ENCODE results near the gene TOMM70. TPM values are rescaled to one million over a fixed set of nuclear protein-coding genes. Genes with fewer than 3 reads are reported as not detected.

Gene TOMM70
- total RNA-seq, 3 donors from 2014 or later, result 37.4 to 50.4 (median 44.2) TPM

GRCh38 chr3:100402256-100402655 lies 1.4 kb upstream of the TOMM70 start:
- intact Hi-C loops (cut with DNase I, micrococcal nuclease), result no loop called here
- no peak for DNase-seq

DNA sequence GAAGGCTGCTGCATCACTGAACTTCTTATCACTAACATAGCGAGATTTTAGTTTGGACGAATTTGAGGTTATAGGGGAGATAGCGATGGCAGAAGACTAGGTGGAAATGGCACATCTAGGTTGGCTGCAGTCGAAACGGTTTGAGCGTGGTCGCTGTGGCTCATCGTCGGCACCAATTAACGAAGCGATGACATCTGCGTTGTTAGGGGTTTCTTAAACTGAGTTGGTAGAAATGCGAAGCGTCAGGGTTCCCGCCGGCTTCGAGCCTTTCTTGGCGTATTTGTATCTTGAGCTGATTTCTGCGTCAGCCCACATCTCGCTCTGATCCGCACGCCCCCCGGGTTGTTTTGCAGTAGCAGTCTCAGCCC lies 769 bp upstream of the TOMM70 start:
- ATAC-seq, result peak; percentile 5
- H3K9me3 ChIP-seq, result no peaks in the 10 kb centered on the region
- no peaks in the 10 kb centered on the region for H3K36me3 ChIP-seq (ENCODE audit: low read depth)
- DNase-seq, result peak; percentile 53 to 60 (median 59)
- H3K4me3 ChIP-seq, result peak overlapping the region; percentile 82
- intact Hi-C loops (cut with DNase I, micrococcal nuclease), result no loop called here
- TF ChIP-seq CTCF (IDR thresholded peaks at IDR 0.05), result no peak
- peaks cover 32% of the 10 kb centered on the region for H3K4me1 ChIP-seq (ENCODE audit: low read depth)

More at GRCh38 chr3:100402256-100402655, 1.4 kb upstream of the TOMM70 start:
- peaks cover 32% of the 10 kb centered on the region for H3K4me1 ChIP-seq (ENCODE audit: low read depth)
- no peak for TF ChIP-seq CTCF (IDR thresholded peaks at IDR 0.05)
- H3K4me3 ChIP-seq, result no peak overlapping the region
- no peak for ATAC-seq
- peaks cover 3% of the 10 kb centered on the region for H3K9me3 ChIP-seq
- no peaks in the 10 kb centered on the region for H3K36me3 ChIP-seq (ENCODE audit: low read depth)

- no peak for TF ChIP-seq CTCF (IDR thresholded peaks at IDR 0.05)
- intact Hi-C loops (cut with DNase I, micrococcal nuclease), result no loop called here
- ATAC-seq (peak; percentile 14), DNase-seq (peak in 1 of 3 donors; percentile 24)
- no peaks in the 10 kb centered on the region for H3K36me3 ChIP-seq (ENCODE audit: low read depth)
- H3K4me3 ChIP-seq, result peak overlapping the region; percentile 82
- no peaks in the 10 kb centered on the region for H3K9me3 ChIP-seq
- peaks cover 39% of the 10 kb centered on the region for H3K4me1 ChIP-seq (ENCODE audit: low read depth)
These were observed 490 bp downstream of the TOMM70 start for GRCh38 chr3:100400419-100400779.

DNA sequence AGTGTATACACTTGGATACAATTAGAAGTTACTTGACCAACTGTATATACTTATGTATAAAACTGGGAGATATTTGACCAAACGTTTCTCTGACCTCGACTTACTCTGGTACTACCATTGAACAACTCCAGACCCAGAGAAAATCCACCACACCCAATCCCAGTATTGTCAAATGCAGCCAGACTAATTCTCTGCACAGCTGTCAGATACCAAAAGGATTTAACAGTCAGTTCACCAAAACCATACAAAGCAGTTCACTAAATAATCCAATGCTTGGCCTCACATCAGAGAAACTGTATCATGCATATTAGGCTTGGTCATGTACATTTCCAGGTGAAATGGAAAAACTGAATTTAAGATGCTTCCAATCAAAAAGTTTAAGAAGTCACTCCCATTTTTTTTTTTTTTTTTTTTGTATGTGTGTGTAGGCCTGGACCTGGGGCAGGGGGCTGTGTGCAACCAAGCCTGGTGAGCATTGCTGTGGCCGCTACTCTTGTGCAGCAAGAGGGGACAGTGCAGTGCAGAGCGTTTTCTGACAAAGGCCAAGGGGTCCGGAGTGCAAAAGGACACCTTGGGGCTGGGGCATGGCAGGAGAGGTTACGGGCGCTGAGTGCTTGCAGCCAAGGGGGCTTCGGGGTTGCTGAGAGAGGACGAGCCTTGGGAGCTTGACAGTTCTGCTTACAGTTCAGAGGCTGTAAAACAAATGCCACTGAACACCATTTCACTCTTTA lies 1.4 kb downstream of the TOMM70 start:
- no peak for ATAC-seq
- Histone ChIP-seq H3K4me3 (no peak overlapping the region), H3K9me3 (no peaks in the 10 kb centered on the region), H3K4me1 (ENCODE audit: low read depth) (peaks cover 42% of the 10 kb centered on the region), H3K36me3 (ENCODE audit: low read depth) (no peaks in the 10 kb centered on the region)
- DNase-seq, result peak in 2 of 3 donors; percentile 30 to 49
- TF ChIP-seq CTCF (IDR thresholded peaks at IDR 0.05), result no peak
- intact Hi-C loops (cut with DNase I, micrococcal nuclease), result no loop called here

GRCh38 chr3:100396967-100397366 lies 3.9 kb downstream of the TOMM70 start:
- no peak overlapping the region for H3K4me3 ChIP-seq
- no peaks in the 10 kb centered on the region for H3K36me3 ChIP-seq (ENCODE audit: low read depth)
- peaks cover 27% of the 10 kb centered on the region for H3K4me1 ChIP-seq (ENCODE audit: low read depth)
- no peak for TF ChIP-seq CTCF (IDR thresholded peaks at IDR 0.05)
- no peak for DNase-seq
- H3K9me3 ChIP-seq, result no peaks in the 10 kb centered on the region
- intact Hi-C loops (cut with DNase I, micrococcal nuclease), result no loop called here
- ATAC-seq, result no peak
